Measurements from ENCODE around the gene GOLGA1.
"Not testable (repeated sequence)": the region's sequence is repeated elsewhere in the genome, so short reads cannot be mapped to it uniquely, and the experiment has no call there.

Gene GOLGA1, protein sequence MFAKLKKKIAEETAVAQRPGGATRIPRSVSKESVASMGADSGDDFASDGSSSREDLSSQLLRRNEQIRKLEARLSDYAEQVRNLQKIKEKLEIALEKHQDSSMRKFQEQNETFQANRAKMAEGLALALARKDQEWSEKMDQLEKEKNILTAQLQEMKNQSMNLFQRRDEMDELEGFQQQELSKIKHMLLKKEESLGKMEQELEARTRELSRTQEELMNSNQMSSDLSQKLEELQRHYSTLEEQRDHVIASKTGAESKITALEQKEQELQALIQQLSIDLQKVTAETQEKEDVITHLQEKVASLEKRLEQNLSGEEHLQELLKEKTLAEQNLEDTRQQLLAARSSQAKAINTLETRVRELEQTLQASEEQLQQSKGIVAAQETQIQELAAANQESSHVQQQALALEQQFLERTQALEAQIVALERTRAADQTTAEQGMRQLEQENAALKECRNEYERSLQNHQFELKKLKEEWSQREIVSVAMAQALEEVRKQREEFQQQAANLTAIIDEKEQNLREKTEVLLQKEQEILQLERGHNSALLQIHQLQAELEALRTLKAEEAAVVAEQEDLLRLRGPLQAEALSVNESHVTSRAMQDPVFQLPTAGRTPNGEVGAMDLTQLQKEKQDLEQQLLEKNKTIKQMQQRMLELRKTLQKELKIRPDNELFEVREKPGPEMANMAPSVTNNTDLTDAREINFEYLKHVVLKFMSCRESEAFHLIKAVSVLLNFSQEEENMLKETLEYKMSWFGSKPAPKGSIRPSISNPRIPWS

DNA sequence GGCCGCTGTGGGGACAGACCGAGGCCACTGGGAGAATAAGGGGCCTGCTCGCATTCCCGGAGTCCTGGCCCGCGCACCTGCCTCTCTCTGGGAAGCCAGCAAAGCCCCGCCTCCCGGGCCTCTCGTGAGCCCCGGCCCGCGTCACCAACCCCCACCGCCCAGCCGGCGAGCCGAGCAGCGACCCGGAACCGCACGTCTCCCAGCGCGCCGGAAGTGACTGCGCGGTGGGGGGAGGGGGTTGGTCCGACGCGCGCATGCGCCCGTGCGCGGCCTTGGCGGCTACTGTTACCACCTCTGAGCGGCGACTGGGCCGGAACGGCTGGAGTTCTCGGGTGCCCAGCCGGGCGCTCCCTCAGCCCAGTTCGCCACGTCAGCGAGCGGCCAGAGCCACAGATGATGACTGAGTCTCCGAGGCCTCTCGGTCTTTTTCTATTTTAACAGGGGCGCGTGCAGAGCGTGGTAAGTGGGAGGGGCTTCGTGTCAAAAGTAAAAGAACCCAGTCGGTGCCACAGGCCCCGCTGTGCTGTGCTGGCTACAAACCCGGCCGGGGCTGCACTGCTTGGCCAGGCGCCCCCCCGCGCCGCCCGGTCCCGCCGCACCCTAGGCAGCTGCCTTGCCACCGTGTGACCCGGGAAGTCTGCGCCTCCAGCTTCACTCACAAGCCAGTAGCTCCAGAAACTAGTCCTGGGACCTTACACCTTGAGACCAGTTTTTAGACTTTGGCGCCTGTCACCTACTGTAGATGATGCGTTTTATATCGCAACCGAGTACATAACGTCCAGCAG, at the start of gene GOLGA1:
Gene GOLGA1, minus strand, starts transcription at position 190 of the 785 bp plus-strand sequence. CDS start 2,372 bp downstream, outside the sequence.
- ATAC-seq, result peak; percentile 88 to 89

DNA sequence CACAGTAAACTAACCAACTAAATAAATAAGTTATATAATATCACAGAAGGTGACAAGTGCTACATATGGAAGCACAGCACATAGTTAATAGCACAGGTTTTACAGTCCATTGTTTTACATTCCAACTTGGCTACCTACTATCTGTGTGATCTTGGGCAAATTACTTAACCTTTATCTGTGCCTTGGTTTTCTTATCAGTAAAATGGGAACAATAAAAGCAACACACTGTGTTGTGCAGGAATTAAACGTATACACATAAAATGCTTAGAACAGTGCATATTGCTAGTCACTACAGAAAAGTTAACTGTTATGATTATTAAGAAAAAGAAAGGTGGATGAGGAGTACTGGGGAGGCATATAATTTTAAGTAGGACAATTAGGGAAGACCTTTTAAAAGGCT, 42.8 kb upstream of the GOLGA1 start:
- no peak for ATAC-seq

- no peak for ATAC-seq
Observed at GRCh38 chr9:124980431-124980830, 39.5 kb upstream of the GOLGA1 start.

DNA sequence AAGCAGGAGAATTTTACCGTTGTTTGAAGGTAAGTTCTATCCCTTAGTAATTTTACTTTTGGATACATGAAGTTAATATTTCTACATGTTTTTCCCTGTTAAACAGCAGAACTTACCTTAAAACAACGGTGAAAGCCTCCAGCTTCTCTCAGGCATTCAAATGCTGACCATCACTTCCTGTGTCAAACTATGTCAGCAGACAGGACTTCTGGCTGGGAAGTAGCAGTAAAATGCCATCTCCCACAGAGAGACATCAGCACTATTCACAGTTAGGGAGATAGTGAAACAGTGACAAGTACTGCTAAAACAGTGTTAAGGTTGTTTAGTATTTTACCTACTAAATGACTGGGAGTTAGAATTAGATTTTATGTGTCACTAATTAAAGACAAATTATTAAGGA, 34.2 kb upstream of the GOLGA1 start:
- ATAC-seq, result no peak

DNA sequence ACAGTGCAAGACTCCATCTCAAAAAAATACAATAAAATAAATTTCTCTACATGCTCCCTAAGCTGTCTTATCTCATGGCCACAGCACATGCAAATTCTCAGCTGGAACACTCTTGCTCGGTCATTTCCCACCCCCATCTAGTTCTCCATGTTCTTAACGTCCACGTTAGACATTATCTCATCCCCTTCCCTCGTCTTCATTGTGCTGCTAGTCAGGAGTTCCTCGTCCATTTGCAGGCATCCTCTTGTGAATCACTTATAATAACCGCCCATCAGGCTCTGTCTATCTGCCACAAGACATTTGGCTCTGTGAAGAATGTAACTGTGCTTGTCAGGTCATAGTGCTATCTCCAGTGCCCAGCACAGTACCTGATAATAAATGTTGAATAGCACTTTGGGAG, 32.9 kb upstream of the GOLGA1 start:
- no peak for ATAC-seq

DNA sequence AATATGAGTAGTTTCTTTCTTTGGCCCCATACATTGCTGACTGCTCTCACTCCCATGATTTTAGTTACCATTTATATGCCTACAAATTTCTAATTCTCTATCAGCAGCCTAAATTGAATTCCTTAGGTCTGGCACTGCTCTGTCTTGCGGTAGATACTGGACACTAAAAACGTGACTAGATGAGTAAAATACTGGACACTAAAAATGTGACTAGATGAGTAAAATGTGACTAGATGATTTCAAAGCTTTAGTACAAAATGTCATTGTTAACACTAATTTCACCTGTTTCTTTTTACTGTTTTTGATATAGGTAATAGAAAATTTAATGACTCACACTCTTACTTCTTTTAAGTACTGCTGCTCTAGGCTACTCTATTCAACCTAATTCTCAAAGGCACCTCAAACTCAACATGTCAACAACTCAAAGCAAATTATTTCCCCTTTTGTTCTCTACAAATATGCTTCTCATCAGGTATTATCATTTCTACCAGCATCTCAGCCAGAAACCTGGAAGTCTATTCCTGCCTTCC, 31.4 kb upstream of the GOLGA1 start:
- peak; percentile 32 to 80 for ATAC-seq

DNA sequence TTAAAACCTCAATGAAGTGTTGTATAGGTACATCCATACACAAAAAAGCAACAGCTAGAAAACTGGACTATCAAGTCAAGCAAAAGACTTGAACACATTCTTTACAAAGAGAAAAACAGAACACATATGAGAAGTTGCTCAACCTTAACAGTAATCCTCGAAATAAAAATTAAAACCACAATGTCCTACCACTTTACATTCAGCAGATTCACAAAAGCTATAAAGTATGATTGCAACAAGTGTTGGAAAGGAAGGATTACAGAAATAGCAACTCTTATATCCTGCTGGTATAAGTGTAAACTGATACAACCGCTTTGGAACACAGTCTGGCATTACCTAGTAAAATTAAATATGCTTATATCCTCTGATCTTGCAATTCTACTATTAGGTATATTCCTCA, 28.5 kb upstream of the GOLGA1 start:
- no peak for ATAC-seq

GRCh38 chr9:124968238-124968637, 27.4 kb upstream of the GOLGA1 start:
- no peak for ATAC-seq

- peak; percentile 84 to 90 for ATAC-seq
Observed at GRCh38 chr9:124965775-124966568, 25.1 kb upstream of the GOLGA1 start.

GRCh38 chr9:124964604-124965003, 23.7 kb upstream of the GOLGA1 start:
- ATAC-seq, result no peak

- no peak for ATAC-seq
Observed at GRCh38 chr9:124964056-124964455, 23.2 kb upstream of the GOLGA1 start.

GRCh38 chr9:124960409-124960752, 19.5 kb upstream of the GOLGA1 start:
- no peak for ATAC-seq

- ATAC-seq, result not testable (repeated sequence)
Observed at GRCh38 chr9:124959671-124960408, 19.0 kb upstream of the GOLGA1 start.

- ATAC-seq, result no peak
Observed at GRCh38 chr9:124954255-124954654, 13.4 kb upstream of the GOLGA1 start.

DNA sequence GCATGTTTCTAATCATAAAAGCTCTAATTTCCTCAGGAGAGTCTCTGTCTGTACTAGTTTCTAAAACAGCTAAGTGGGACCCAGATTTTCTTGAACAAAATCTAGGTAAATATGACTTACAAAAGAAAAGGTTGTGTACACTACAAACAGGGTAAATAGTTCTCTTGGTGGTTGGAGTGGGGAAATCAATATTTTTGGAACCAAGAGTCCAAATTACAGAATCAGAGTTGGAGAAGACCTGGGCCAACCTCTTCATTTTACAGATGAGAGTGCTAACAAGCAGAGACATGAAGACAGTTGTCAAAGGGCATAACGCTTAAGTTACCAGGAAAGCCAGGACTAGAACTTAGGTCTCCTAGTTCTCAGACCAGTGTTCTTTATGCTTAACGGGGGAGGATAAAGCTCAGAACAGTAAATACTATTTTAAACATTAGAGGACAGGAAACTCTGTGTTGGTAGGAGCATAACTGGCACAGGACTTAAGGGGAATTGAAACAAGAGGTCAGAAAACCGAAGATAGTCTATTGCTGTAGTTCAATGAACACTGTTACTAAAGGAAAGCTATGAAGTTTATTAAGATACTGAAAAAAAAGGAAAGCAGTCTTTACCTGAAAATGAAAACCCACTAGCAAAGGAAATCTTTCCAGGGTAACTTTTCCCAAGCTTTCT, 9.3 kb upstream of the GOLGA1 start:
- no peak for ATAC-seq

DNA sequence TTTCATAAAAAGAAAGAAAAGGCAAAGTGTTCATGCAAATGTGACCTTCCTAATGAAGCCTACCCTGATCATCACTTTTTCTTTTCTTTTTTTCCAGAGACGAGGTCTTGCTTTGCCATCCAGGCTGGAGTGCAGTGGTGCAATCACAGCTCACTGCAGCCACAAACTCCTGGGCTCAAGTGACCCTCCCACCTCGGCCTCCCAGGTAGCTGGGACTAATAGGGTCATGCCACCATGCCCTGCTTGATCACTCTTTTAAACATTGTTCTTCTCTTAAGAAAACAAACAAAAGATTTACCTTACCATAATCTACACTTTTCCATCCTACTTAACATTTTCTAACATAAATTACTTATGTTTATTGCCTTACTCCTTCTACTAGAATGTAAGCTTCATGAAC, 8.5 kb upstream of the GOLGA1 start:
- no peak for ATAC-seq

- ATAC-seq, result no peak
Observed at GRCh38 chr9:124947727-124948391, 7.0 kb upstream of the GOLGA1 start.

DNA sequence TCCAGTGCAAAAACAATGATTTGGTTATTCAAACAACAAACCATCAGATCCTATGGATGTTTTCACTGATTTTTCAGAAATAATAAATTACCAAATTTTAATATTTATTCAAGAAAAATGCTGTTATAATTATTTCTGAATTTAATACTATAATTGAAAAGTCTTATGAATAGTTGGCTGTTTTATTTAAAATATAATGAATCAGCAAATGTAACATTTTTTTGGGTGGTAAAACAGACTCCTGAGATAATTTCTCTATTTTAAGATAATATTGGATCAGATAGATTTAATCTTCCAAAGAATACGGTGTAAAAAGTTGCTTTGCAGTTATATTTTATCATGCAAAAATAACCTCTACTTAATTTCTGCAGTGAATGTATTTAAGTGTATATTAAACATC, 5.3 kb upstream of the GOLGA1 start:
- no peak for ATAC-seq

- ATAC-seq, result peak; percentile 12 to 35
Observed at GRCh38 chr9:124941679-124942561, 1.0 kb upstream of the GOLGA1 start.
